Measurements from ENCODE around the gene PARVB.

PARVB gene

DNA sequence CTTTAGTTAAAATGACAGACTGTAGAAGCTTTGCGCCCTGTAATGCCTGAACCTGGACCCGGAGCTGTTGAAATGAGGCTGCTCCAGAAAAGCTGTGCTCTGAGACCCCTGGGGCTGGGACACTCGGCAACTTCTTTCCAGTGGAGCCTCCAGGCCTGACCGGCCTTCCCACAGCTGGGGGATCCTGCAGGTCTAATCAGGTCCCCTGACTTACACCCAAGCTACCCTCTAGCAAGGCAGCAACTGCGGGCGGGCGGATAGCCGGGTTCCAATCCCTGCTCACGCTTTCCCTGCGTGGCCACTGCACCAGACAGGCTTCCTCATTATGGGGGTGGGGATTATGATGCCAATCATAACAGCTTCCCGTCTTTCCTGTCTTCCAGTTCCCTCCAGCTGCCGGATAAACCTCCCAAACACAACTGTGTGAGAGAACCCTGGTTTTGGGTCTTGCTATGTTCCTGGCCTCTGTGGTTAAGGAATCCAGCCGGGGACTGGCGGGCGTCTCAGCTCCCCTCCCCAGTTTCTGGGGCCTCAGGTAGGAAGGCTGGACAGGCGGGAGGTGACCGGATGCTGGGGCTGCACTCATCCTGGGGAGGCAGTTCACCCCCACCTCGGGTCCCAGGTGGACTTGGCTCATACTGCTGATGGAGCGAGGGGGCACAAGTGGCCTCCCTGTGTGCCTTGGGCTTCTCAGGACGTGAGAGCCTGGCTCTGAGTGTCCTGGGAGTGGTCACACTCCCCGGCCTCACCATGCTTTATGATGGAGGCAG lies 195.2 kb downstream of the PARVB start:
- no peak for DNase-seq (ENCODE audit: low spot score)

- no peak for DNase-seq (ENCODE audit: low spot score)
These were observed 196.9 kb downstream of the PARVB start for GRCh38 chr22:44220727-44221680.

- no peak for DNase-seq (ENCODE audit: low spot score)
These were observed 197.8 kb downstream of the PARVB start for GRCh38 chr22:44221710-44222475.
